ENCODE measurements around the gene OR2F2. TPM values are rescaled to one million over a fixed set of nuclear protein-coding genes. Genes with fewer than 3 reads are reported as not detected.

OR2F2 gene
- total RNA-seq, 2 experiments from 2014 or later = not detected

DNA sequence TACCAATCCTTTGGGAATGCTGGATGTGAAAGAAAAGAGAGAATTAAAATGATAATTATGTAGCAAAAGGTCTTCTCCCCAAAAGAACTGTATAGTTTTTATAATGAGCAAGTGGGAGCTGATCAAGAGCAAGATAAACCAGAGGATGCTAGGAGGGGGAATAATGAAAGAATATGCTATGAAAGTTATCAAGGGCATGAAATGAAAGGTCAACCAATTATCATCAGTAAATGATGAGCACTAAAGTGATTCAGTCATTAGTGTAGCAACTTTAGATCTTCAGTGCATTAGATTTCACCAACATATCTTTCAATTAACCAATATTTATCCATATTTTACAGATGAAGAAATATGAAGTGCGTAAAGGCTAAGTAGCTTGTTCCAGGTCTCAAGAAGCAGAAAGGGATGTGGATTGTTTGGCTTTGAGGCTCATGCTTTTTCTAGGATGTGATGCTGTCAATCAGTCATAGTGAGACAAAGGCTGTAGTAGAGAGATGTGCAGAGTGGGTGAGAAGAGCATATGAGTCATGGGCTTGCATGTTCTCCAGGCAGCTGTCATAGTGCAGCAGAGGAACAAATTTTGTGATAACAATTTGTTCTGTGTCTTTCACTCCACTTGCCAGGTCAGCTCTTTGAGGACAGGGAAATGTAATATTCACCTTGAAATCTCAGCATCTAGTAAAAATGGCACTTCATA is 5.7 kb upstream of the OR2F2 start:
- Mint-ChIP-seq H3K9me3 (peaks cover 5% of the 10 kb centered on the region), H3K27me3 (peaks cover 5% of the 10 kb centered on the region), H3K27ac (no peak overlapping the region), H3K36me3 (ENCODE audit: low read depth) (no peaks in the 10 kb centered on the region), H3K4me1 (ENCODE audit: low read depth) (peaks cover 9% of the 10 kb centered on the region), H3K4me3 (no peak overlapping the region)
- ATAC-seq = peak; percentile 99
- intact Hi-C loops (cut with micrococcal nuclease) = no loop called here
- POLR2A ChIA-PET = interaction anchor here (0.6 kb wide), 1 partner anchor 19 kb away, joined by 3 read pairs; no protein-coding TSS in a partner anchor
- TF ChIP-seq, protein P1, sequence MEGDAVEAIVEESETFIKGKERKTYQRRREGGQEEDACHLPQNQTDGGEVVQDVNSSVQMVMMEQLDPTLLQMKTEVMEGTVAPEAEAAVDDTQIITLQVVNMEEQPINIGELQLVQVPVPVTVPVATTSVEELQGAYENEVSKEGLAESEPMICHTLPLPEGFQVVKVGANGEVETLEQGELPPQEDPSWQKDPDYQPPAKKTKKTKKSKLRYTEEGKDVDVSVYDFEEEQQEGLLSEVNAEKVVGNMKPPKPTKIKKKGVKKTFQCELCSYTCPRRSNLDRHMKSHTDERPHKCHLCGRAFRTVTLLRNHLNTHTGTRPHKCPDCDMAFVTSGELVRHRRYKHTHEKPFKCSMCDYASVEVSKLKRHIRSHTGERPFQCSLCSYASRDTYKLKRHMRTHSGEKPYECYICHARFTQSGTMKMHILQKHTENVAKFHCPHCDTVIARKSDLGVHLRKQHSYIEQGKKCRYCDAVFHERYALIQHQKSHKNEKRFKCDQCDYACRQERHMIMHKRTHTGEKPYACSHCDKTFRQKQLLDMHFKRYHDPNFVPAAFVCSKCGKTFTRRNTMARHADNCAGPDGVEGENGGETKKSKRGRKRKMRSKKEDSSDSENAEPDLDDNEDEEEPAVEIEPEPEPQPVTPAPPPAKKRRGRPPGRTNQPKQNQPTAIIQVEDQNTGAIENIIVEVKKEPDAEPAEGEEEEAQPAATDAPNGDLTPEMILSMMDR (IDR thresholded peaks at IDR 0.05) = no peak
- DNase-seq = peak; percentile 28
- CTCF ChIA-PET = interaction anchor here (1.0 to 2.1 kb wide), 2 partner anchors 28 to 41 kb away, joined by 3 to 8 read pairs; partner anchors contain the start of gene TCAF1

DNA sequence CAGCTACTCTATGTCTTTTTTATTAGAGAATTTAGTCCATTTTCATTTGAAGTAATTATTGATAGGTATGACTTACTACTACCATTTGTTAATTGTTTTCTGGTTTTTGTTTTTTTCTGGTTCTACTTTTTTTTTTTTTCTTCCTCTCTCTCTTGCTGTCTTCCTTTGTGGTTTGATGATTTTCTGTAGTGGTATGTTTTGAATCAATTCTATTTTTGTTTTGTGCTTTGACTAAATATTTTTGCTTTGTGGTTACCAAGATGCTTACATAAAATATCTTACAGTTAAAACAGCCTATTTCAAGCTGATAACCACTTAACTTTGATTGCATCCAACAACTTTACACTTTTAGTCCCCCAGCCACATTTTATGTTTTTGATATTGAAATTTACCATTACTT is 3.3 kb upstream of the OR2F2 start:
- peaks cover 9% of the 10 kb centered on the region for H3K4me1 Mint-ChIP-seq (ENCODE audit: low read depth)
- H3K36me3 Mint-ChIP-seq (ENCODE audit: low read depth) = no peaks in the 10 kb centered on the region
- ChIA-PET POLR2A (interaction anchor here (0.7 kb wide), 1 partner anchor 52 kb away, joined by 3 read pairs; no protein-coding TSS in a partner anchor), CTCF (no interaction called here)
- ATAC-seq = no peak
- intact Hi-C loops (cut with micrococcal nuclease) = no loop called here
- no peak for DNase-seq
- no peak overlapping the region for H3K4me3 Mint-ChIP-seq
- no peak overlapping the region for H3K27ac Mint-ChIP-seq
- peaks cover 5% of the 10 kb centered on the region for H3K9me3 Mint-ChIP-seq
- TF ChIP-seq, protein P1 (IDR thresholded peaks at IDR 0.05) = no peak
- H3K27me3 Mint-ChIP-seq = peaks cover 5% of the 10 kb centered on the region

DNA sequence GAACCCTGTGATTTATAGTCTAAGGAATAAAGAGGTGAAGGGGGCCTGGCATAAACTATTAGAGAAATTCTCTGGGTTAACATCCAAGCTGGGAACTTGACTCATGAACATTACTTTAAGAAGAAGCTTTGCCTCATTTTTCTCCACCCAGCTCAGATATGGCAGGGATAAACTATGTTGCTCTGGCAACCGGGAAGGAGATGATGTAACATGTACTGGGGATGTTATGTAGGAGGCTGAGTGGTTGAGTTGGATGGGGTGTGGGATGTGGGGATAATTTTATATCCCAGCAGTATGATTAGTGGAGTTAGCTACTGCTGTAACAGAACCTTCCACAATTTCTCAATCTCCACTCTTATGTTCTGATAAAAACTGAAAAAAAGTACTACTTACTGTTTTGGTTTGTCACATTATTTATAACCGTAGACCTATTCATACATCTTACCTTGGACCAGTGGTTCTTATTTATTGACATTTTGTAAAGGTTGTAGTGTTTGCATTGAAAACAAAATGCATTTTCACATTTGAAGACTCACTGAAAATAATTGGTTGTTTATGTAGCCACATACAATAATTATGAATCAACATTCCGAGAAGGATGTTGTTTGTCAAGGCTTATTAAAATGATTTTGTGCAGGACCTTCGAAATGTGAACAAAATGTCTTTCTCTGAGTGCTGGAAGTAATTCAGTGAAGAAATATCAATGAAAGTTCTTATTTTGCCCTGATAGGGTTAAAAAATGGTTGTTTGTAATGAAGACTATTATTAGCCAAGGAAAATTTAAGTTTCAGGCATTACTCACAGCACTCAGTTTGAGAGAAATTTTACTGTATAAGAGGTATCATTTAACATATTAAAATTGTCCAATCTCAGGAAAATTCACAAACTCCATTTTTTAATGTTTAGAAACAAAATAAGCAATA is 1.3 kb downstream of the OR2F2 start:
- H3K9me3 Mint-ChIP-seq = peaks cover 5% of the 10 kb centered on the region
- ChIA-PET CTCF (no interaction called here), POLR2A (no interaction called here)
- TF ChIP-seq, protein P1 (IDR thresholded peaks at IDR 0.05) = no peak
- no peak overlapping the region for H3K4me3 Mint-ChIP-seq
- intact Hi-C loops (cut with micrococcal nuclease) = no loop called here
- no peaks in the 10 kb centered on the region for H3K36me3 Mint-ChIP-seq (ENCODE audit: low read depth)
- DNase-seq = no peak
- H3K27me3 Mint-ChIP-seq = peaks cover 9% of the 10 kb centered on the region
- H3K4me1 Mint-ChIP-seq (ENCODE audit: low read depth) = no peaks in the 10 kb centered on the region
- ATAC-seq = no peak
- no peak overlapping the region for H3K27ac Mint-ChIP-seq

DNA sequence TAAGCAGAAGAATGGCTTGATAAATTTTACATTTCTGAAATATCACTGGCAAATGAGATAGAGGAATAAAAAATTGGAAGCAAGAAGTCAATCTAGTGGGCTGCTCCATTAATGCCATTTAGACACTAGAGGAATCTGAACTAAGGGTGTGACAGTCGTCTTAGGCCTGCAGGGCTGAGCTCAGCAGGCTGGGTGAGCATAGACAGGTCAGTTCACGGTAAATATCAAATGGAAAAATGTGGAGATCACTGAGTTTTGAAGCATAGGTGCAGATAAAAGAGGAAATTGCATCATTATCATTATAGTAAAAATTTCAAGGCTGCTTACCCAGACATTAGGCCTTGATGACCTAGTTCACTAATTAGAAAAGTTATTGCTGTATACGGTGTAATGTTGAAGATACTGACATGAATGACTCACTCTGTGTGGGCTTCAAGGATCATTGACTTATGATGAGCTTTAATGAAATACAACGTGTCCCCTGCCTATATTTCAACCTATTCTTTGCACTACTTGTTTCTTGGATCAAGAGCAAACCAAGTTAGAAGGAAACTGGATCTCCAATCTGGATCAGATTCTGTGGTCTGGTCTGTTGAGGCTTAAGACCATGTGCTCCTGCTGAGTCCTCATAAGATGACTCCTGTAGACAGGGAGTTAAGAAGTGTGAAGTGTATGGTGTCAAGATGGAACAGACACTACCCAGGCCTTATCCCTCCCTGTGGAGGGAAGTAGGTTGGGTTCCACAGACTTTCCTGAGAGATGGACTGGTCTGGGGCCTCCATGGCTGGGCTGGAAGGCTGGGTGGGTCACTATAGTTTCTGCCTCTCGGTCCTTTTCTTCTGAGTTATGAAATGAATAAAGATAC is 3.6 kb downstream of the OR2F2 start:
- Mint-ChIP-seq H3K36me3 (ENCODE audit: low read depth) (no peaks in the 10 kb centered on the region), H3K4me1 (ENCODE audit: low read depth) (no peaks in the 10 kb centered on the region), H3K27ac (no peak overlapping the region), H3K9me3 (no peaks in the 10 kb centered on the region), H3K27me3 (peaks cover 10% of the 10 kb centered on the region), H3K4me3 (no peak overlapping the region)
- TF ChIP-seq, protein P1 (IDR thresholded peaks at IDR 0.05) = no peak
- ATAC-seq (peak; percentile 51), DNase-seq (no peak)
- intact Hi-C loops (cut with micrococcal nuclease) = no loop called here
- CTCF ChIA-PET = no interaction called here
- POLR2A ChIA-PET = no interaction called here
